ENCODE data around the gene MFAP4. TPM values are rescaled to one million over a fixed set of nuclear protein-coding genes. Genes with fewer than 3 reads are reported as not detected.

MFAP4 gene
- total RNA-seq, 1 experiment from 2014 or later: not detected

GRCh38 chr17:19365833-19366636, 21.0 kb downstream of the MFAP4 start:
- no peaks in the 10 kb centered on the region for H4K20me1 ChIP-seq (ENCODE audit: low read length)
- no peak overlapping the region for H3K9ac ChIP-seq (ENCODE audit: low read length)
- no peak for DNase-seq
- no peaks in the 10 kb centered on the region for H3K36me3 ChIP-seq (ENCODE audit: low read depth, low read length)
- H3K9me2 ChIP-seq (replicated peaks; ENCODE audit: low read length): no peaks in the 10 kb centered on the region
- no peaks in the 10 kb centered on the region for H3F3A ChIP-seq (ENCODE audit: low read length, unreplicated experiment)
- H3K4me1 ChIP-seq (ENCODE audit: insufficient read depth, low read length): peaks cover 16% of the 10 kb centered on the region
- peaks cover 4% of the 10 kb centered on the region for H3K79me2 ChIP-seq (ENCODE audit: low read length)
- no peak overlapping the region for H2AFZ ChIP-seq (ENCODE audit: low read length)
- no peak overlapping the region for H3K27ac ChIP-seq (ENCODE audit: low read length)
- H3K27me3 ChIP-seq (ENCODE audit: low read length): no peaks in the 10 kb centered on the region
- no peak for TF ChIP-seq EZH2 (IDR thresholded peaks at IDR 0.05; ENCODE audit: low read length, unreplicated experiment)
- no peak for TF ChIP-seq EZH2phosphoT487 (IDR thresholded peaks at IDR 0.05; ENCODE audit: borderline replicate concordance, low read length)
- no peak for TF ChIP-seq CTCF (conservative IDR thresholded peaks at IDR 0.05; ENCODE audit: low read depth, low read length)
- BruUV-seq (replicated peaks): no TSS peak
- CTCF ChIA-PET: no interaction called here
- intact Hi-C loops (cut with micrococcal nuclease): loop anchor here (10.0 kb wide), 1 partner anchor 399 kb away; no protein-coding TSS in a partner anchor
- no peak for ATAC-seq
- H3K4me3 ChIP-seq (ENCODE audit: low read length): no peak overlapping the region
- H3K4me2 ChIP-seq (ENCODE audit: low read length): no peak overlapping the region
- POLR2A ChIA-PET (ENCODE audit: unreplicated experiment): interaction anchor here (0.6 kb wide), 1 partner anchor 862 kb away, joined by 3 read pairs; no protein-coding TSS in a partner anchor
- no peaks in the 10 kb centered on the region for H3K9me3 ChIP-seq (ENCODE audit: low read length)

- BruUV-seq (replicated peaks): no TSS peak
- no peaks in the 10 kb centered on the region for H4K20me1 ChIP-seq (ENCODE audit: low read length)
- ATAC-seq (no peak), DNase-seq (no peak)
- peaks cover 4% of the 10 kb centered on the region for H3K79me2 ChIP-seq (ENCODE audit: low read length)
- no peaks in the 10 kb centered on the region for H3K9me2 ChIP-seq (replicated peaks; ENCODE audit: low read length)
- H3K4me2 ChIP-seq (ENCODE audit: low read length): no peak overlapping the region
- H3K4me1 ChIP-seq (ENCODE audit: insufficient read depth, low read length): peaks cover 16% of the 10 kb centered on the region
- H3K9me3 ChIP-seq (ENCODE audit: low read length): no peaks in the 10 kb centered on the region
- H3K27ac ChIP-seq (ENCODE audit: low read length): no peak overlapping the region
- TF ChIP-seq EZH2 (IDR thresholded peaks at IDR 0.05; ENCODE audit: low read length, unreplicated experiment) (no peak), CTCF (conservative IDR thresholded peaks at IDR 0.05; ENCODE audit: low read depth, low read length) (no peak)
- H3K36me3 ChIP-seq (ENCODE audit: low read depth, low read length): no peaks in the 10 kb centered on the region
- H2AFZ ChIP-seq (ENCODE audit: low read length): no peak overlapping the region
- no peak overlapping the region for H3K4me3 ChIP-seq (ENCODE audit: low read length)
- no peaks in the 10 kb centered on the region for H3F3A ChIP-seq (ENCODE audit: low read length, unreplicated experiment)
- intact Hi-C loops (cut with micrococcal nuclease): loop anchor here (10.0 kb wide), 1 partner anchor 399 kb away; no protein-coding TSS in a partner anchor
- ChIA-PET CTCF (no interaction called here), POLR2A (ENCODE audit: unreplicated experiment) (interaction anchor here (0.6 kb wide), 1 partner anchor 862 kb away, joined by 3 read pairs; no protein-coding TSS in a partner anchor)
- H3K9ac ChIP-seq (ENCODE audit: low read length): no peak overlapping the region
- H3K27me3 ChIP-seq (ENCODE audit: low read length): no peaks in the 10 kb centered on the region
Observed at GRCh38 chr17:19365499-19365817, 21.5 kb downstream of the MFAP4 start.
